ENCODE measurements around the gene PTK6.
"Not testable (repeated sequence)": the region's sequence is repeated elsewhere in the genome, so short reads cannot be mapped to it uniquely, and the experiment has no call there.

Gene PTK6

DNA sequence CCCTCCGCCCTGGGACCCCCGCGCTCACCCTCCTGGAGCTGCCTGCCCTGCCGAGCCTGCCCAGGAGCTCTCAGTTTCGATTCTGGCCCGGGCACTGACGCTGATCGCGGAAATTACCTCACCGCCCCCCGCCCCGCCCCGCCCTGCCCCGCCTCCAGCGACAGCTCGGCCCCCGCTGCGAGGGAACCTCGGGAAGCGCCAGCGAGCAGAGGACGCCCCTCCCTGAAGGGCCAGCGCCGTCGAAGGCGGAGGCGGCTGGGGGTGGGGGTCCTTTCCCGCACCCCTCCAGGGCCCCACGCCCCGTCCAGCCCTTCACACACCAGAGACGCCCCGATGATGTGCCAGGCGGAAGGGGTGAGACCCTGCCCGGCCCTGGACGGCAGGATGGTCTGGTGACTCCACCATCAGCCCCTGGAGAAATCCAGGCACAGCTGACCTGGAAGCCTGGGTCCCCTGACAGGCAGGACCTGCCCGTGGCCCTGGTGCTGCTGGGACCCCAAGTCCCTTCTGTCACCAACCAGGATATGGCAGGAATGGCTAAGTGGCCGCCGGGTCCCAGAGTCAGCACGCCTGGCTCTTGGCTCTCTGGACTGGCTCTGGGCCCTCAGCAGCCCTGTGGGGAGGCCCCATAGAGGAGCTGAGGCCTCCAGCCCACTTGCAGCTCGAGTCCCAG lies 37.1 kb upstream of the PTK6 start, which contains the start of gene HELZ2:
Gene HELZ2 (minus strand): TSS at position 84 of the 673 bp plus-strand sequence. CDS start 1,854 bp downstream, outside the sequence.
- TF ChIP-seq, protein P1, sequence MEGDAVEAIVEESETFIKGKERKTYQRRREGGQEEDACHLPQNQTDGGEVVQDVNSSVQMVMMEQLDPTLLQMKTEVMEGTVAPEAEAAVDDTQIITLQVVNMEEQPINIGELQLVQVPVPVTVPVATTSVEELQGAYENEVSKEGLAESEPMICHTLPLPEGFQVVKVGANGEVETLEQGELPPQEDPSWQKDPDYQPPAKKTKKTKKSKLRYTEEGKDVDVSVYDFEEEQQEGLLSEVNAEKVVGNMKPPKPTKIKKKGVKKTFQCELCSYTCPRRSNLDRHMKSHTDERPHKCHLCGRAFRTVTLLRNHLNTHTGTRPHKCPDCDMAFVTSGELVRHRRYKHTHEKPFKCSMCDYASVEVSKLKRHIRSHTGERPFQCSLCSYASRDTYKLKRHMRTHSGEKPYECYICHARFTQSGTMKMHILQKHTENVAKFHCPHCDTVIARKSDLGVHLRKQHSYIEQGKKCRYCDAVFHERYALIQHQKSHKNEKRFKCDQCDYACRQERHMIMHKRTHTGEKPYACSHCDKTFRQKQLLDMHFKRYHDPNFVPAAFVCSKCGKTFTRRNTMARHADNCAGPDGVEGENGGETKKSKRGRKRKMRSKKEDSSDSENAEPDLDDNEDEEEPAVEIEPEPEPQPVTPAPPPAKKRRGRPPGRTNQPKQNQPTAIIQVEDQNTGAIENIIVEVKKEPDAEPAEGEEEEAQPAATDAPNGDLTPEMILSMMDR (IDR thresholded peaks at IDR 0.05; ENCODE audit: control extremely low read depth, extremely low read depth, low read depth, missing control alignments), result no peak
- ChIA-PET CTCF (interaction anchor here (0.9 to 3.0 kb wide), 4 partner anchors 14 to 118 kb away, joined by 3 to 19 read pairs (median 3); partner anchors contain the start of gene PTK6), POLR2A (interaction anchor here (0.6 kb wide), 3 partner anchors 14 to 87 kb away, joined by 3 to 4 read pairs (median 3); no protein-coding TSS in a partner anchor)
- DNase-seq (ENCODE audit: extremely low spot score), result peak; percentile 90

DNA sequence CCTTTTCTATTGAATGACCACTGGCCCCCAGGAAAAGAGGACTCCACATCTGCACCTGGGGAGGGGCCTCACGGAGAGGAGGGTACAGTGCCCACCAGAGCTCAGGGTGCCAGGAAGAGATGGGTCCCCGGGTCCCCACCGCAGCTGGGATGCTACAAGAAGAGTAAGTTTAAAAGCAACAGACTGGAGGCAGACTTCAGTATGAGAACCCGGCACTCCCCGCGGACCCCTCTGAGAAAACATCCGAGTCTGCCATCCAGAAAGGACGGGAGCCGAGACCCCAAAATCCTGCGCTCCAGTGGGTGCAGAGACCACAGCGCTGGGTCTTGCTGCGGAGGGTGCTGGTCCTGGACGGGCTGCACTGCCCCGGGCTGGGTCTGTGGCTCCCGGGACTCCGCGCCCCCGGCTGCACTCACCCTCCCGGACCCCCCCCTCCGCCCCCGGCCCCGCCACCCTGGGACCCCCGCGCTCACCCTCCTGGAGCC lies 36.5 kb upstream of the PTK6 start:
- DNase-seq (ENCODE audit: extremely low spot score), result no peak
- TF ChIP-seq, protein P1 (IDR thresholded peaks at IDR 0.05; ENCODE audit: control extremely low read depth, extremely low read depth, low read depth, missing control alignments), result no peak
- ChIA-PET CTCF (interaction anchor here (0.9 to 3.0 kb wide), 3 partner anchors 36 to 118 kb away, joined by 3 to 19 read pairs (median 3); partner anchors contain the start of gene PTK6), POLR2A (interaction anchor here (0.6 kb wide), 3 partner anchors 14 to 88 kb away, joined by 3 to 4 read pairs (median 3); no protein-coding TSS in a partner anchor)

DNA sequence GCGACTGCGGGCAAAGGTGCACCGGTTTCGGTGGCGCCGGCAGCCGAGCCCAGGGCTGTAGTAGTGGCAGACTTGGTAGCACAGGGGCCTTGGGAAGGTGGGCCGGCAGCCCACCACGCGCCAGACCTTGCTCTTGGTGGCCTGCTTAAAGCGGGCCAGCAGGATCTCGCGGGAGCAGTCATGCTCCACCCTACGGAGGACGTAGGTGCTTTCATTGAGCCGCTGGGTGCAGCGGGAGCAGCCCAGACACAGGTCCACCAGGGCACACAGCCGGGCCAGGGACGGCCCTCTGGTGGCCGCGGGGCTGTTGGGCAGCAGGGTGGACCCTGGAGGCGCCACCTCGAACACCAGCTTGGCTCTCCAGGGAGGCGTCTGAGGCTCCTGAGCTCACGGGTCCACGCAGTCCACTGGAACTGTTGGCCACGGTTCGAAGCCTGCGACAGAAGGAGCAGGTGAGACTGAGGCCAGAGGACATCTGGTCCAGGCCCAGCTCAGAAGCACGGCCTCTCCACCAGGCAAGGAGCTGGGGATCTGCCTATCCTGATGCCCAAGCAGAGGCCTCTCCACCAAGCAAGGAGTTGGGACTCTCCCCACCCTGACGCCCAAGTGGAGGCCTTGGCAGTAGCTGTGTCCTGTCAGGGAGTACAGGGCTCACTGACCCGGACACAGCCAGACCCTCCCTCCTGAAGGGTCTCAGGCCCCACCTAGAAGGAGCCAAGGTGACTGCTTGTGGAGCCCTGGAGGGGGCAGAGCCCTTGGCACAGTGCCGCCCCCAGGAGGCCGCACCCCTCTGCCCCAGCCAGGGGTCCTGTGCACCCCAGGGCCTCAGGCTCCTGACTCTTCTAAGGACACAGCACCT lies 35.8 kb upstream of the PTK6 start:
- ChIA-PET POLR2A (interaction anchor here (0.5 kb wide), 1 partner anchor 53 kb away, joined by 3 read pairs; no protein-coding TSS in a partner anchor), CTCF (interaction anchor here (0.9 to 3.0 kb wide), 2 partner anchors 35 to 119 kb away, joined by 3 to 19 read pairs; partner anchors contain the start of gene PTK6)
- TF ChIP-seq, protein P1 (IDR thresholded peaks at IDR 0.05; ENCODE audit: control extremely low read depth, extremely low read depth, low read depth, missing control alignments), result no peak
- no peak for DNase-seq (ENCODE audit: extremely low spot score)

DNA sequence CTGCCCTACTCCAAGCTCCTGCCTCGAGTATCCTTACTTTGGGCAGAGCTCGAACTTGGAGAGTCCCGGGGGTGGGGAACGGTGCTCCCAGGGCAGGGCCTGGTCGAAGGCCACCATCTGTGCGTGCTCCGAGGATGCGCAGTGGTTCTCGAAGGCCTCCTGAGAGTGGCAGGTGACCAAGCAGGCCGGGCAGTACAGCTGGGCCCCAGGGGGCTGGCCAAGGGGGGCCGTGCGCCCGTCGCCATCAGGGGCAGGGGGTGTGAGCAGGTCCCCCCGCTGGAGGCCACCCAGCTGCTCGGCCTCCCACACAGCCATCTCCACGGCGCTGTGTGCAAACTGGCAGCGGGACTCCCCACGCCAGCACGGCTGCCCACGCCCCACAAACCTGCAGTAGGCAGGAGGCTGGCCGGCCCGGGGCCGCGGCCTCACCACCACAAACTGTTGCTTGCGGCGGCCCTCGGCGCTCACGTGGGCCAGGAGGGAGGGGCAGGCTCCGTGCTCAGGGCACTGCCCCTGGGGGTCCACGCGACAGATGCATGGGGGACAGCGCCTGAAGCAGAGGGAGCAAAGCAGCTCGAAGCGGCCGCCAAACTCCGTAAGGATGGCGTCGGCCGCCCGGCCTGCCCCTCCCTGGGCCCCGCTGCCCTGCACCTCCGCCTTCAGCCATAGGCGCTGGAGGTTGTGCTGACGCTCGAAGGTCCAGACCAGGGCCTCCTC lies 35.1 kb upstream of the PTK6 start:
- TF ChIP-seq, protein P1 (IDR thresholded peaks at IDR 0.05; ENCODE audit: control extremely low read depth, extremely low read depth, low read depth, missing control alignments), result no peak
- CTCF ChIA-PET, result interaction anchor here (2.0 kb wide), 1 partner anchor 35 kb away, joined by 6 read pairs; the partner anchor contains the start of gene PTK6
- POLR2A ChIA-PET, result no interaction called here
- DNase-seq (ENCODE audit: extremely low spot score), result no peak

DNA sequence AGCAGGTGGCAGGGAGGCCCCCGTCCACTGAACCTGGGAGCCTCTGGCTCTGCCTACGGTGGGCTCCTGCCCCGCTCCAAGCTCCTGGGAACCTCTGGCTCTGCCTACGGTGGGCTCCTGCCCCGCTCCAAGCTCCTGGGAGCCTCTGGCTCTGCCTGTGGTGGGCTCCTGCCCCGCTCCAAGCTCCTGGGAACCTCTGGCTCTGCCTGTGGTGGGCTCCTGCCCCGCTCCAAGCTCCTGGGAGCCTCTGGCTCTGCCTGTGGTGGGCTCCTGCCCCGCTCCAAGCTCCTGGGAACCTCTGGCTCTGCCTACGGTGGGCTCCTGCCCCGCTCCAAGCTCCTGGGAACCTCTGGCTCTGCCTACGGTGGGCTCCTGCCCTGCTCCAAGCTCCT lies 33.9 kb upstream of the PTK6 start:
- CTCF ChIA-PET, result interaction anchor here (2.0 kb wide), 1 partner anchor 34 kb away, joined by 6 read pairs; the partner anchor contains the start of gene PTK6
- DNase-seq (ENCODE audit: extremely low spot score); POLR2A ChIA-PET: not testable (repeated sequence)

DNA sequence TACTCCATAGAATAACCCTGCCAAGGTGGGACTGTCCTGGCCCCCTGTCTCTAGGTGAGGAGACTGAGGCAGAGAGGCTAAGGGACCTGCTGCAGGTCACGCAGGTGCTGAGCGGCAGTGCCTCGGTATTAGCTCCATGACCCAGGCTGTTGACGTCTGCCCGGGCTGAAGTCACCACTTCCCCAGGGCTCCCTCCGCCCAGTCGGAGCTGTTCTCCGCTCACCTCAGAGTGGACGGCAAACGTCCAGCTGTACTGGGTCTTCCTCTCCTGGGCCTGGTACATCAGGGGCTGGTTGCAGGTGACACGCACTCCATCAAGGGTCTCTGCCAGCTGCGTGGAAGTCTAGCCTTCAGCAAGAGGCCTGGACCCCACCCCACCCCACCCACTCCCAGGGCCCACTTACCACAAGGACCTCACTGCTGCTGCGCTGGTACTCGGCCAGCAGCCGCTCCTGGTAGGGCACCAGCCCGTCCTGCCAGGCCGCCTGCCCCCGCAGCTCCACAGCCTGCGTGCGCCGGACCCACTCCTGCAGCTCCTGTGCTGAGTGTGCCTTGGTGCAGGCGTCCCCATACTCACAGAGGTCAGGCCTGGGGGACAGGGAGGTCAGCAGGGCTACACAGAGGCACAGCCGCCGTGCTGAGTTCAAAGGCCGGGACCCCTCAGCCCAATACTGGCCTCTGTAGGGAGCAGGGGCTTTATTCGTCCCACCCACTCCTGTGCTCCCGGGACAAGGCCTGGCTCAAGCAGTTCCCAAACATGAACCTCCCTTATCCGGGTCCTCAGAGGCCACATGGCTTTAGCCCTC lies 33.3 kb upstream of the PTK6 start:
- TF ChIP-seq, protein P1 (IDR thresholded peaks at IDR 0.05; ENCODE audit: control extremely low read depth, extremely low read depth, low read depth, missing control alignments), result no peak
- POLR2A ChIA-PET, result no interaction called here
- DNase-seq (ENCODE audit: extremely low spot score), result no peak
- CTCF ChIA-PET, result interaction anchor here (2.0 kb wide), 1 partner anchor 33 kb away, joined by 6 read pairs; the partner anchor contains the start of gene PTK6

Data from GM10248 (cell line).